Lung (tissue), 12 donors: ENCODE results near the gene SMURF1. TPM values are rescaled to one million over a fixed set of nuclear protein-coding genes. Genes with fewer than 3 reads are reported as not detected.

Experiments used
- ATAC-seq: fragments of 200-7000 bp; cut with Tn5 transposase; one replicate; pipeline ENCODE4 v1.9.1; 2020; ENCODE audit warnings: moderate number of reproducible peaks; ENCODE audit not compliant: insufficient read depth, low FRiP score
- DNase-seq, 3 donors: peaks; one replicate each; pipeline ENCODE4 v3.0.0-alpha.2; 2013 to 2017
- H3K27ac ChIP-seq, 2 donors: one replicate each; pipeline ENCODE4 v1.5.1; 2013; ENCODE audit warnings: mild to moderate bottlenecking in 2 of 2, moderate library complexity in 2 of 2, control low read depth in 1 of 2, inconsistent platforms in 1 of 2, low read depth in 1 of 2, low read length in 1 of 2
- H3K27me3 ChIP-seq, 3 donors: one replicate each; pipeline ENCODE4 v1.5.1; 2013; ENCODE audit warnings: low read length in 2 of 3; ENCODE audit not compliant: control insufficient read depth in 3 of 3, insufficient read depth in 3 of 3
- H3K36me3 ChIP-seq, 4 donors: one replicate each; pipeline ENCODE4 v1.5.1; 2013; ENCODE audit warnings: low read length in 4 of 4, mild to moderate bottlenecking in 1 of 4, moderate library complexity in 1 of 4; ENCODE audit not compliant: control insufficient read depth in 4 of 4, insufficient read depth in 4 of 4
- H3K4me1 ChIP-seq, 5 donors: one replicate each; pipeline ENCODE4 v1.5.1; 2013; ENCODE audit warnings: low read length in 5 of 5, mild to moderate bottlenecking in 2 of 5, moderate library complexity in 1 of 5; ENCODE audit not compliant: control insufficient read depth in 5 of 5, insufficient read depth in 5 of 5
- H3K4me3 ChIP-seq: one replicate; pipeline ENCODE4 v1.5.1; 2013; ENCODE audit warnings: mild to moderate bottlenecking, control low read depth, moderate library complexity
- H3K9ac ChIP-seq, 2 donors: one replicate each; pipeline ENCODE4 v1.5.1; 2013; ENCODE audit warnings: low read length in 2 of 2, control low read depth in 1 of 2; ENCODE audit not compliant: insufficient read depth in 1 of 2
- H3K9me3 ChIP-seq, 4 donors: one replicate each; pipeline ENCODE4 v1.5.1; 2013; ENCODE audit warnings: low read length in 3 of 4, mild to moderate bottlenecking in 1 of 4, moderate library complexity in 1 of 4; ENCODE audit not compliant: control insufficient read depth in 4 of 4, insufficient read depth in 3 of 4
- WGBS, 2 donors: extraction: QIAGEN DNeasy Blood & Tissue Kit; methylation state at CpG; one replicate each; pipeline ENCODE4 v1.1.7; 2013; 5-methylcytosine and 5-hydroxymethylcytosine counted together
- polyA plus RNA-seq, 2 donors: library from polyadenylated mRNA; stranded (reverse); fragments of 200-250 nt; gene quantifications; one replicate each; pipeline ENCODE4 v1.2.1, GENCODE V29; 2013
- total RNA-seq, 2 donors: library from RNA; depleted of rRNA in 1 of 2; stranded (reverse); fragments of >200 nt in 1 of 2; gene quantifications; one replicate each; pipeline ENCODE4 v1.2.1, GENCODE V29; 2014 to 2021
- TF ChIP-seq, protein P1 (sequence below): IDR thresholded peaks from 2 replicates; pipeline ENCODE4 v1.5.1; 2012; ENCODE audit warnings: mild to moderate bottlenecking; ENCODE audit errors: control extremely low read depth, extremely low read depth
- donor health status: control.
- donor health status: control.
- donor health status: Bipolar disorder and iron deficiency.
- donor health status: healthy.
- donor health status: DM: yes; HTN: yes; CAD: no.

Gene SMURF1
- total and polyA plus RNA-seq, 4 donors: 9.0 to 36.4 (median 21.5) TPM

DNA sequence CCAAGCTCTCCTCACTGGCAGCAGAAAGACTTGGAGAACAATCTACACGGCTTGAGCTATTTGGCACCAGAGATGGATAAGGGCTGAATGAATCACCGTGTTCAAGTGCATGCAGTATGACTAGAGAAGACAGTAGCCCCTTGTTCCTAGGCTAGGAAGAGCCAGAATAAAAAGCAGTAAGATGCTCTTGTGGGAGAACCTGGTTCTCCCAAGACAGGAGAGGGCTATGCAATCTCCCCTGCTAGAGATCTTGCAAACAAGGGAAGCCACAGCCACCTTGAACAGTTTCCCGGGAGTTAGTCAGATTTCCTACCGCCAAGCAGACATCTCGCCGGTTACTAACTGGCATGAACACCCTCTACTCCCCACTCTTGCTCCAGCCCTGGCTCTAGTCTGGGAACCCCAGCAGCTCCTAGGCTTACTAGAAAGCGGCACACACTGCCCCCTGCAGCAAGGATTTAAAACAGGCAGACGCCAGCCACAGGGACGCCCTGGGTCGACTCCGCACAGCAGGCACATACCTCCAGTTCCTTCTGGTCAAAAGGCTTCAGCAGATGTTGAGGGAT is 107.3 kb downstream of the SMURF1 start:
- 79 to 89% methylated on average over 11 of the region's 11 CpGs for WGBS, 2 donors
- H3K9ac ChIP-seq: no peak overlapping the region
- H3K4me1 ChIP-seq: no peaks in the 10 kb centered on the region
- no peak overlapping the region for H3K4me3 ChIP-seq
- no peaks in the 10 kb centered on the region for H3K9me3 ChIP-seq
- DNase-seq: no peak
- H3K27me3 ChIP-seq: no peaks in the 10 kb centered on the region
- ATAC-seq: no peak
- TF ChIP-seq, protein P1, sequence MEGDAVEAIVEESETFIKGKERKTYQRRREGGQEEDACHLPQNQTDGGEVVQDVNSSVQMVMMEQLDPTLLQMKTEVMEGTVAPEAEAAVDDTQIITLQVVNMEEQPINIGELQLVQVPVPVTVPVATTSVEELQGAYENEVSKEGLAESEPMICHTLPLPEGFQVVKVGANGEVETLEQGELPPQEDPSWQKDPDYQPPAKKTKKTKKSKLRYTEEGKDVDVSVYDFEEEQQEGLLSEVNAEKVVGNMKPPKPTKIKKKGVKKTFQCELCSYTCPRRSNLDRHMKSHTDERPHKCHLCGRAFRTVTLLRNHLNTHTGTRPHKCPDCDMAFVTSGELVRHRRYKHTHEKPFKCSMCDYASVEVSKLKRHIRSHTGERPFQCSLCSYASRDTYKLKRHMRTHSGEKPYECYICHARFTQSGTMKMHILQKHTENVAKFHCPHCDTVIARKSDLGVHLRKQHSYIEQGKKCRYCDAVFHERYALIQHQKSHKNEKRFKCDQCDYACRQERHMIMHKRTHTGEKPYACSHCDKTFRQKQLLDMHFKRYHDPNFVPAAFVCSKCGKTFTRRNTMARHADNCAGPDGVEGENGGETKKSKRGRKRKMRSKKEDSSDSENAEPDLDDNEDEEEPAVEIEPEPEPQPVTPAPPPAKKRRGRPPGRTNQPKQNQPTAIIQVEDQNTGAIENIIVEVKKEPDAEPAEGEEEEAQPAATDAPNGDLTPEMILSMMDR: no peak
- H3K36me3 ChIP-seq: peaks cover 27 to 75% (median 39%) of the 10 kb centered on the region in 4 donors
- no peak overlapping the region for H3K27ac ChIP-seq

DNA sequence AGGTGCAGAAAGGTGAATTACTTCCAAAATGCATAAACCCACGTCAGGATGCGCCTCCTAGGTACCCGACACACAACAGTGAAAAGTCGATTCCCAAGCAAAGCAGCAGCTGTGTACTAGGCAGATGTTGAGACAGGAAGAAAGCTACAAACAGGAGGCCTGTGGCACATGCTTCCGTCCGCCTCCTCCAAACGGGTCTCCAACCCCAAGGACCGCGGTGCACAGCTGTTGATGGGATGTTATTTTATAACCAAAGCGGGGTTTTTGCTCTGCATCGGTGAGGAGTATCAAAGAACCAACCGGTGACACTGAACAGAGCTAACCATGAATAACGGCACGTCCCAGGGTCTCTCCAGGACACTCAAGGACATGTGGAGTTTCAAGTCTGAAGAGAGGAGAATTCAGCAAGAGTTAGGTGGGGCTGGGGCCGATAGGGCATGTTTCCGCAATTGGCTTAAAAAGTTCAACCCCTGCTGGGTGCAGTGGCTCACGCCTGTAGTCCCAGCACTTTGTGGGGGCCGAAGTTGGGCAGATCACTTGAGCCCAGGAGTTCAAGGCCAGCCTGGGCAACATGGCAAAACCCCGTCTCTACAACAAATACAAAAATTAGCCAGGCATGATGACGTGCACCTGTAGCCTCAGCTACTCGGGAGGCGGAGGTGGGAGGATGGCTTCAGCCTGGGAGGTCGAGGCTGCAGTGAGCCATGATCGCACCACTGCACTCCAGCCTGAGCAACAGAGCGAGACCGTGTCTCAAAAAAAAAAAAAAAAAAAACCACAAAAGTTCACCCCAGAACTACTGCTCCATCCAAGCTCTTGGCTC is 108.0 kb downstream of the SMURF1 start:
- 91 to 92% methylated on average over 26 of the region's 26 CpGs for WGBS, 2 donors
- Histone ChIP-seq H3K9ac (no peak overlapping the region), H3K9me3 (no peaks in the 10 kb centered on the region), H3K36me3 (peaks cover 23 to 77% (median 39%) of the 10 kb centered on the region in 4 donors), H3K4me1 (no peaks in the 10 kb centered on the region), H3K27ac (no peak overlapping the region), H3K27me3 (no peaks in the 10 kb centered on the region), H3K4me3 (no peak overlapping the region)
- ATAC-seq (no peak), DNase-seq (no peak)
- TF ChIP-seq, protein P1: no peak

DNA sequence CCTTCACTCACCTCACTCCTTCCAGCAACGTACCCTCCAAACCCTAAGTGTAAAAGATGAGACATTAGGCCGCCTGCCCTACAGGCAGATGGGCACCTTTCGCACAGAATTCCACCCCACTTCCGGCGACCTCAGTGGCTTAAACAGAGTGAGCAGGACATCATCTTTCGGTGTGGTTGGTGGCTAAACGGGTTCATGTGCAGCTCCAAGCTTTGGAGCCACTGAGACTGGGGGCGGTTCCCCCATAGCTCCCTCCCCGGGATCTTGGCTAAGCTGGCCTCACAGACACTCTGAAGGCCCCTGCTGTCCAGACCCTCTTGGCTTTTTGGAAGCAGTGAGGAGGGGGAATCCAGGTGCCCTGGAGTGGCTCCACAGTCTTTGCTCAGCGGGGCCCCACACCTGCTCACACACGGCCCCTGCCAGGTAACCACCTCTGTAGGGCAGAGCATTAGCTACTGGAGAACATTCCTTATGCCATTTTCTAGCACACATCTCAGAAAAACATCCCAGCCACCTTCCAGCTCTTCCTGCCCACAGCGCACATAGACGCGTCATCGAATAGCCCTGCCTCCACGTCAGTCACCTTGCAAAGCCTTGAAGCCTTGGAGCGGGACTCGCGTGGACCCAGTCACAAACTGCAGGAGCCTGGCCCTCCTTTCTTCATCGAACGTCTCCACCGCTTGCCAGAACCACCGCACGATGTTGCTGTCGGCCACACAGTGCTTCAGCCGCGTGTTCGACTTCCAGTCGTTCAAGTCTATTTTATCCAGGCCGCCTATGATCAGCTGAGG is 108.8 kb downstream of the SMURF1 start:
- no peak for ATAC-seq
- Histone ChIP-seq H3K27me3 (no peaks in the 10 kb centered on the region), H3K27ac (no peak overlapping the region), H3K9ac (no peak overlapping the region), H3K4me3 (no peak overlapping the region), H3K9me3 (peaks cover 0 to 4% (median 2%) of the 10 kb centered on the region in 4 donors), H3K36me3 (peaks cover 26 to 80% (median 44%) of the 10 kb centered on the region in 4 donors), H3K4me1 (no peaks in the 10 kb centered on the region)
- WGBS, 2 donors: 95 to 96% methylated on average over 30 of the region's 30 CpGs
- TF ChIP-seq, protein P1: no peak
- no peak for DNase-seq
